HG03159 (cell line): ENCODE results near the gene INPP4B.

ENCODE experiments used
- ATAC-seq: cut with Tn5 transposase; IDR thresholded peaks from one replicate; pipeline ENCODE4 v1.9.1; 2021; ENCODE audit warnings: mild to moderate bottlenecking, moderate library complexity; ENCODE audit not compliant: unreplicated experiment

The INPP4B gene

DNA sequence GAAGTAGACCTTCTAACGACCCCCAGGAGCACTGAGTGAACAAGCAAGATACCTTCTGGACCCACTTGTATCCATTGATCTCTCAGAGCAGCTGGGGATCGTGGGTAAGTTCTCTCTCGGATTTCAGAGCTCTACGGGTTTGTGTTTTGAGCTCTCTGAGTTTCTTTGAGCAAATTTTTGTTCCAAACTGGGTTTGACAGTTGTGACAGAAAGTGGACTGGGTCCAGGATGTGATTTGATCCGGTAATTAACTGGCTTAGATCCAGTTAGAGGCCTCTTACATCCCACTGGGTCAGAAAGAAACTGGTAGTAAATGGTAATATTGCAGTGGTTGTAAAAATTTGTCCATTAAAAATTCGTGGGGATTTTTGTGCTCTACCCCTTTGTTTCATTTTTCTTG is 459.2 kb downstream of the INPP4B start:
- ATAC-seq = no peak

DNA sequence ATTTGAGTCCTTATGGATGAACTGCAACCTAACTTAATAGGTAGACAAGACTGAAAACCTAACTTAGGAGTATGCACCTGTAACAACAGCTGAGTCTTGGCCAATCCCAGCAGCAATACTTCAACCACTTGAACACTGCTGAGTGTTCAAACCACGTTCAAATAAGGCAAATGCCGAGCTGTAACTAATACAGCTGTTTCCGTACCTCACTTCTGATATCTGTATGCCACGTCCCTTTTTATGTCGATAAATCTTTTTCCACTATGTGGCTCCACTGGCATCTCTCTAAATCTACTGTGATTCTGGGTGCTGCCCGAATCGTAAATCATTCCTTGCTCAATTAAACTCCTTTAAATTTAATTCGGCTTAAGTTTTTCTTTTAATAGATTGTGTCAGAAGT is 459.7 kb downstream of the INPP4B start:
- no peak for ATAC-seq

DNA sequence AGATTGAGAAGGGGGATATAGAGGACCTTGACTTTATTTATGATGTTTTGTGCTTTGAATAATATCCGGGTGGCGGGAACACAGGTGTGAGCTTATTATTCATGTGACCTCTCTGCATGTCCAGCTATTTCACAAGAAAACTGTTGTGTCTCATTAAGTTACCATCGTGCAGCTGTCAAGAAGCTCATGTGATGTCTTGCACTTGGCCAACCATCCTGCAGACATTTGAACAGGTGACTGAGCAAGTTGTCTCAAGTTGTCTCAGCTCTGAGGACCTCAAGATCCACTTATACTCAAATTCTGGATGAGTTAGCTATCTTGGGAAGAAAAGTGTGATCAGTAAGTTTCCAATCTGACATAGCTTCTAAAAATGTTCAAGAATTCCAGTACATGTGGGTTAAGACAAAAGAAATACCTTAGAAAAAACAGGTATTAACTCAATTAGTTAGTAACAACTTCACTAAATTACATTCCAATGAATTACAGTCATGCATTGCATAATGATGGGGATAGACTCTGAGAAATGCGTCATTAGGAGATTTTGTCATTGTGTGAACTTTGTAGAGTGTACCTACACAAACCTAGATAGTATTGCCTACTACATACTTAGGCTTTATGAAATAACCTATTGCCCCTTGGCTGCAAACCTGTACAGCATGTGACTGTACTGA is 462.2 kb downstream of the INPP4B start:
- ATAC-seq = no peak

DNA sequence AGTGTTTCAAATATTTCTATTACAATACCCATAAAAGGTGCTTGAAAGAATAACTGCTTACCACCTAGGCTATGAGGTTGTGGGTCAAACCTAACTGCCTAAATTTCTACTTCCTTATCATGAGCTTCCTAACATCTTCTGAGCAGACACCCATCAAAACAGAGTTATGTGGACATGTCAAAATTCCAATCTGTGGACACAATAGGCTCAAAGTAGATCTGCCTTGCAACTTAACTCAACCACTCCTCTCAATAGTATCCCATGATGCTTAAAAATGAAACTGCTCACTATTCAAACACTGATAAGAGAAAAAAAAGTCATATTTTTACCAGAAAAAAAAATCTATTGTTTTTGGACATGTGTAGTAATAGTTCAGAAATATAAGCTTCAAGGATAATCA is 462.7 kb downstream of the INPP4B start:
- no peak for ATAC-seq

DNA sequence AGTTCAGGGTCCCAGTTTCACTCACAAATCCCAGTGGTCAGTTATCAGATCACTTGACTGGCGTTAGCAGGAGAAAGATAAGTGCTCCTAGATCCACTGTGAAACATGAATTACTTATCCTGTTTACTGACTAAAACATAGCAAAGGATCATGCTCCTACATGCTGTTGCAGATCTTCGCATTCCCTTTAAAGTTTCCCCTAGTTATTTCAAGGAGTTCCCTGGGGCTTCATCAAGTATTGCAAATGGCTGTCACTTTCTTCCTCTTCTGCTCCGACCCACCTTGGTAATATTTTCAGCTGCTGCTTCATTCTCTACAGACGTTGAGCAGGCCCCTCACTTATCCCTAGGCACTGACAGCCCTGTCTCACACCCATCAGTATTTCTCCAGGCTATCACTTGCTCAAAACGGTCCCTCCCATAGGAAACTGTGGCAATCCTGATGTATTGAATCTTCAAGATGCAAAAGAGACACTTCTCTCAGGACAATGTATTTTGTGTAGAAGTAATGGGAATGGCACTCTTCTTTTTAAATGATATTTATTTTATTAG is 466.0 kb downstream of the INPP4B start:
- no peak for ATAC-seq

DNA sequence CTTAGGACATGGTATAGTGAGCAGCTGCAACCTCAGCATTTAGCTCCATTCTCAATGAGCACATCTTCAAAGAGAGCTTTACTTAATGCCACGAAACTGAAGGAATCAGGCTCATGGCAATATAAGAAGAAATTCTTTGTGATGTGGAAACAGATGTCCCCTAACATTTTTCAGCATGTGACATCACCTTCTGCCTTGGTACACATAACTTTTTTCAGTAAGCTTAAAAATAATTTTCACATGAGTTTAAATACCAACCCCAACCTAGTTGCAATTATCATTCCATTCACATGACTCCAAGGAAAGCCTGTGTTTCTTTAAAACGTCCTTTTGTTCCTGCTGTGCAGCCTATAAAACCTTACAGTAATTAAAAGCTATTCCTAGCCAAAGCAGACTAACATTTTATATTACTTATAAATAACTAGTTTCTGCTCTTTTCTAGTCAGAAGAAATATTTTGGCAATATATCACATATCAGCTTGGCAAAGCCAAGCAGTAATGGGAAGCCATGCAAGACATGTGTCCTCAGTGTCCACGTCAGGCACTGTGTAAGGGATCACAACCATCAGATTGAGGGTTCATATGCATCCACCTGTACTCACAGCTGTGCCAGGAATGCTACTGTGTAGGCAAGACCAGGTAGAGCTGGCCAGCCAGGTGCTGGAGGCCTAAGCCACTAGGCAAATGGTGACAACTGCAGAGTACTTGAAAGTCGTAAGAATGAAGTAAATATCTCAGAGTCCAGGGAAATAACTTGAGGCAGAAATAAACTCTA is 466.6 kb downstream of the INPP4B start:
- ATAC-seq = no peak

DNA sequence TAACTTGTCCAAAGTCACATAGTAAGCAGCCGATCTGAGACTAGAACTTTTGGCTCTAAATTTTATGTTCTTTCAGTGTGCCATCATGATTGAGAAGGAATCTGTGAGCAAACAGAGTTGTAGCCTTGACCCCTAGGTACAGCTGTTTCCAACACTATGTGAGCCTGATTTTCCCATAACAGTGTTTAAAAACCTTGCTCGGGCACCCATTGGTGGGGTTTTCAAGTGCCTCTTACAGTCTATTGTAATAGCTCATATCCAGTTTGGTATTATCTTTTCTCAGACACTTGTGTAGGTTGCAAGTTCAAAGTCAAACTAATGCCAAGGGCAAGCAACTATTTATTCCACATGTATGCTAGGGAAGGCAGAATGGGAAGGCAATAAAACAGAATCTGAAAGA is 467.9 kb downstream of the INPP4B start:
- no peak for ATAC-seq

DNA sequence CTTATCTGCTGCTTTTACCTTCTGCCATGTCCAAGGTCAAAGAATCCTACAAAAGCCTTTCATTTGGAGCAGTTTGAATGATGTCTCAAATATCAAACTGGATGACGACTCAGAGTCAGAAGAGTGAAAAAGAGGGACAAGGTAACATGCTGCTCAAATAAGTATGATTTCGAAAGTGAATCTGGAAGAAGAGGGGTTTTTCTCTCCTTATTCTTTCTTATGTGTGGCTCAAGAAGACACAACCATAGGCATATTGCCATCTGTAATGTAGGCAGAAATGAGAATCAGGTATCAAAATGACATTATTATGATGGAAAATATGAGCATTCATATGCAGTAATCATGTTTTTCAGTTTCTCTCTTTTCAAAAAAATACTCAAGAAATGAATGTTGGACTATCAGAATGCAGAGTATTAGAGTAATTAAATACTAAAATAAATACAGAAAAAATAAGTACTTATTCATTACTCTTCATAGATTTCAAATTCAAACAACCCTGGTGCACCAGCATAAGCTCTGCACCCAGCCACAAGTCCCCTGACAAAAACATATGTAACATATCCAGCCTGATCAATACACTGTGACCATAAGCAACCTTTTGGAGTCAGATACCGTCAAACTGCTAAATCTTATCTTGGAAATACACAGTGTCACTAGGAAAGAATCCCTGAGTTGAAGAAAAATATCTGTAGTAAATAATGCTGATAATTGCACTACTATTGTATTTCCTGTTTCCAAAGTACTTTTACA is 468.6 kb downstream of the INPP4B start:
- ATAC-seq = no peak

DNA sequence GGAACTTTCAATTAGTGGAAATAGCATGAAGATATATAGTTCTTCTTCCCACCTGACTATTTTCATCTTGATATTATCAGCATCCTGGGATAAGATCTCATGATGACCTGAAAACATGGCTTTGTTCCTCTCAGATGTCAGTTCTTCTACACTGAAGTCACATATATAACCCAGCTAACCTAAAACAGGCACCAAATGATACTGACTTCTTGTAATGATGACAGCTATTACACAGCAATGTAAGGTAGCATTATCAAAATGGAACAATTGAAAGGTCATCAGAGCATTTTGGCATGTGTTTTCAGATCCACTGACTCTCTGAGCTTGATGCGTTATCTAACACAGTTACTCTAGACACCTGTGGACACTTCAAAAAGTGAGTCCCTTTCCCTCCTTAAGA is 469.9 kb downstream of the INPP4B start:
- ATAC-seq = no peak

DNA sequence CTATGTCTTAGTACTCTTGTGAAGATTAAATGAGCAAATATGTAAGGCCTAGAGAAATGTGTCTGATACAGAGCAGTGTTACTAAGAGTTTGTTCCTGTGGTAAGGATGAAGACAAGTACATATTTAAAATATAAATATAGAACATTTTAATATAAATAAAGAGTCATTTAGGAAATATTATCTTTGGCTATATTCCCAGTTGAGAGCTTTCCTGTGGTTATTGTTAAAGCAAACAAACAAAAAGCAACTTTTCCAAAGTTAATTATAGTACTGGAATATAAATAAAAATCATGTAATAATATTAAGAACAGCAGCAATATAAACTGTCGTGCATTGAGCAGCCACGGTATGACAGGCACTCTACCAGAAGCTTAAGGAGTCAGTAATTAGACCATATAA is 472.5 kb downstream of the INPP4B start:
- no peak for ATAC-seq

DNA sequence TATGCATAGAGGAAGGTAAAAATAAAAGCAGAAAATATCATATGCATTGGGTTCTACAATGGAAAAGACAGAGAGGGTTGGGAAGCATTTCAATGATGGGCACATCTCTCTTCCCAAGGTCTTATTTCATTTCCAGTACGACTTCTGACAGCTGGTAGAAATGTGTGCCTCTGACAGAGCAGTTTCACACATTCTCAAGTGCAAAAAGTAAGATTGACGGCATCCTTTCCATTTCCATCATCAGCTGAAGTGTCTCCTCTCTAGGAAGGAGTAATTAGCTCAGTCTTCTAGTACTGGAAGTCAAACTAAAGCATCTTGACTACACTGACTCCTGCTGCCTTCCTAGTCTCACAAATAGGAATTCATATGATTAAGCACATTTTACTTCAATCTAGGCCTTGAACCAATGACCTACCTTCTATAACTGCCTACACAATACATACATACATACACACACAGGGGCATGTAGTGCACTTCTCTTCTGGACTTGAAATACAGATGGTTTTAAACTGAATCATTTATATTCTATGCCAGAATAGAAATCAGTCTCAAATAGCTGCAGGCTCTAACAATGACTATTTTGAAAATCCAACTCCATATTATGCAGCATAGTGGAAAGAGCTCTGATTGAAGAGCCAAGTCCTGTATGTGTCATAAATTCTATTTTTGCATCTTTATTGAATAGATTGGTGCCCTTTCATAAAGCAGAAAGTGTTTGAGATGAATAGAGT is 473.4 kb downstream of the INPP4B start:
- ATAC-seq = no peak

DNA sequence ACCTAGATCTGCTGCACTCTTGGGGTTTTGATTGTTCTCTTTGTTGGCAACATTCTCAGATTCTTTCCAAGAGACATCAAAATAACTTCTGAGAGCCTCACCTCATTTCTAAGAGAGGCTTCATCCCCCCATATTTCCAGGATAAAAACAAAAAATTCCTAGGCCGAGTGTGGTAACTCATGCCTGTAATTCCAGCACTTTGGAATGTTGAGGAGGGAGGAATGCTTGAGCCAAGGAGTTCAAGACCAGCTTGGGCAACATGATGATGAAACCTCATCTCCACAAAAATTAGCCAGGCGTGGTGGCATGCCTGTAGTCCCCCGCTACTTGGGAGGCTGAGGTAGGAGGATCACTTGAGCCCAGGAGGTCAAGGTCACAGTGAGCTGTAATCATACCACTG is 477.0 kb downstream of the INPP4B start:
- ATAC-seq = no peak

DNA sequence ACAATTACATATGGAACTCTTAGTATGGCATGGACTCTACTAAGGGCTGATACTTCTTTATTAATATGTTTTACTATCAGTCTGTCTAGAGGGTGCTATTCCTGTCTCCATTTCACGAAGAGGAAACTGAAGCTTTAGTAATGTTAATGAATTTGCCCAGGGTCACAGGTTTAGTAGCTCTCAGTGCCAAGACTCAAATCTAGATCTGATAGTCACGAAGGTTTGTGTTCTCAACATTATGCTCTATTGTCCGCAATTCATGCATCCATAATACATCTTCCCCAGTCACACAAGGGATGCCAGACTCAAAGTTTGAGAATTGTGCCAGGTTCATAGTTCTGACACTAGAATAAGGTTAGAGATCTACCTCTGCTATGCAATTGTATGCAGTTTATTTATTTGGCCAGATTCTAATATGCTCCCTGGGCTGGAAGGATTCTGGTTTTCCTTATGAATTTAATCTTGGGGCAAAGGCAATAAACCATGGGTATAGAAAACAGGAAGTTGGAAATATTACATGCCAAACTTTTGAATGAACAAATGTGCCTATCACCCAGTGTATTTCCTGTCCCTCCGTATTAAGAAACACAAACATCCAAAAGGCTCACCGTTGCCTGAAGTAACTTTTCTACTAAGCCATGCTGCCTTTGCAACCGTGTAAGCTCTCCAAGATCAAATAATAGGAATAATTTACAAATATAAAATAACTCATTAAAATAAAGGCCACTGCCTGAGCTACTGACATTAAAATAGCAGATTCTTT is 478.5 kb downstream of the INPP4B start:
- ATAC-seq = no peak

DNA sequence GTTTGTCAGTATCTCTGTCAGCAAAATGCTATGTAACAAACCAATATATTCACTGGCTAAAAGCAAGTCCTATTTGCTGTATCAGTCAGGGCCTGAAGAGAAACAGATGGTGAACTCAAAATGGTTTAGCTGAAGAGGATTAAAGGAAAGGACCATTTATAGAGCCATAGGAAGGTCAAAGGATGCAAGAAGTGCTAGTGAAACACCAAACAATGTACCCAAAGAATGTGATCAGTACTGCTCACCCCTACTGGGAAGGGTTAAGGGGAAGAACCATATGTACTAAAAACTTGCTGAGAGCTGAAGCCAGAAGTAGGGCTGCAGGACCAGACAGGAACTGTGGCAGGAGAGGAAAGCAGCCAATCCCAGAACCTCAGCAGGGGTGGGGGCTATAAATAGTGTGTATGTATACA is 479.3 kb downstream of the INPP4B start:
- ATAC-seq = no peak

DNA sequence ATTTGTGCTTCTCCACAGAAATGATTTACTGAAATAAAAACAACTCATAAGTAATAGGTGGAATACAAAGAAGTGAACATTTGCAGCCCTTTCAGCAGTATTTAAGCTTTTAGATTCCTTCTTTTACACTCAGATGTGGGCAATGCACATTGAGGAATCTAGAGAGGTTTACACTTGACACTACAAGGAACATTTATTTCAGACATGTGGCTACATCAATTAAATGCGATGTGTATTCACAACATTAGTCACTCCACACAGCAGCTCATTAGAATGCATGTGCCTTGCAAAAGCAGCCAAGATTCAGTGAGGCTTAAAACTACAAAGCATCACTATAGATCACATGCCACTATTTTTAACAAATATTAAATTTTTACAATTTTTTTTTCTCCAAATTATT is 480.7 kb downstream of the INPP4B start:
- no peak for ATAC-seq

DNA sequence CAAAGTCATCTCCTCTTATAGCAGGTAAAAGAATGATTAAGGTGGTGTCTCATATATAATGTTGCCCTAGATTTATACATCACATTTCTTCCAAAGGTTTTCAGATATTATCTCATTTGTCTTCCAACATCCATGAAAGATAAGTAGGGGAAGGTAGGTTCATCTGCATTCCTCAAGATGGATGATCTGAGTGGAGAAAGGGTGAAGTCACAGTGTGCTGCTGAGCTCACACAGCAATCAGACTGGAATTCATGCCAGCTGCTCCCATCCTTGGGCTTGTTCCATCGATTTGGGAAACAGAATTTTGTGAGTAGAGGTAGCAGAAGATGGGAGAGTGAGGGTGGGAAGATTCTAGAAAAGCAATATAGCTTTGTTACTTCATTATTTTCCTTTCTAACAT is 482.4 kb downstream of the INPP4B start:
- ATAC-seq = no peak

DNA sequence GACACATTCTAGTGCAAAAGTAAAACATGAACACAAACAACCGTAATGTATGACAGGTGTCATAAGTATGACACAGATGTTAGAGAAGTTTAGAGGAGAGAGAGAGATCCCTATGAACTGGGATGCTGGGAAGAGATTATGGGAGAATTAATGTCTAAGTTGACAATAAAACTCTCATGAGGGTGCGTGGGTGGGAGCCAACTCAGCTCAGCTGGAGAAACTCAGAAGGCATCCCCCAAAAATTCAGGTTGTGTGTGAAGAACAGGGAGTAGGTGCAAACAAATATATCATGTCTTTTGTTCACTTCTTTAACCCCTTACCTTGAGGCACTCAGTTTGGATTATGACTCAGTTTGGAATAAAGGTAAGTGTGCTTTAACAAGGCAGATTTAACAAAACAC is 484.1 kb downstream of the INPP4B start:
- no peak for ATAC-seq

DNA sequence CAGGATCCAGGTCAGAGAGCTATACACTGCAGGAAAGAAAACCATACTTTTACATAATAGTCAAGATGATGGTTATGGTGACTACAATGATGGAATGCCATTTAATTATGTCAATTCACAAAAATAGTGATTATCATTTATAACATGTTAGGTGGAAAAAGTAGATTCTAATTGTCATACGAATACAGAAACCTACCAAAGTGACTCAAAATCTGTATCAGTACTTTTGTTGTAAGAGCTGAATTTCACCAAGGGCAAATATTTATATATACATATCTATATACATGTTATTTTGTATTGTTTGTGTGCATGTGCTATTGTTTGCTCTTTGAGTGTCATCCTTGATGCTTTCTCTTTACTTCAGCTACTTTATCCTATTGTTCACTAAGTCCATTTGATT is 485.4 kb downstream of the INPP4B start:
- ATAC-seq = no peak

DNA sequence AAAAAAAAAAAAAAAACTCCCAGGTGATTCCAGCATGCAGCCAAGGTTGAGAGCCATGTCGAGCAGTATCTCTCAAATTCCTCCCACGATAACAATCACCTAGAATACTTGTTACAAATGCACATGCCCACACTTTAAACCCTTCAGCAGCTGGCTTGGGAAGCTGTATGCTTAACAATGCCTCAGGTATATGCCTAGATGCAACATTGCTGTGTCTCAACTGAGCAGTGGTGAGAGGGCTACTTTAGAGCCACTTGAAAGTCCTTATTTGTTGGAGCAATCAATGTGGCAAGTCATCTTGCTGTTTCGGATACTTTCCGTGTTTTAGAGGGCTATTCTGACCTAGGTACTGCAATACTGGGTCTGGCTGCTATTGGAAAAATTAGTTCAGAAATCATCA is 487.4 kb downstream of the INPP4B start:
- ATAC-seq = no peak

DNA sequence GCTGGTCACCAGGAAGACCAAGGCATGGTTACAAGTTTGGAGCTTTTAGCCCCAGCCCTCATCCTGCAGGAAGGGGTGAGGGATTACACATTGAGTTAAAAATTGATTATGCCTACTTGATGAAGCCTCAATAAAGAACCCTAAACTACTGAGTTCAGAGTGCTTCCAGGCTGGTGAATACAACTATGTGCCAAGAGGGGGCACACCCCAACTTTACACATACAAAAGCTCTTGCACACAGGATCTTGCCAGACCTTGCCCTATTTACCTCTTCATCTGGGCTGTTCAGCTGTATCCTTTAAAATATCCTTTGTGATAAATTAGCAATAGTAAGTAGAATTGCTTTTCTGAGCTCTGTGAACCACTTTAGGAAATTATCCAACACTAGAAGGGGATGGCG is 489.3 kb downstream of the INPP4B start:
- ATAC-seq = no peak
